Daoy (cell line): ENCODE measurements around the gene LRSAM1. TPM values are rescaled to one million over a fixed set of nuclear protein-coding genes. Genes with fewer than 3 reads are reported as not detected.

Experiments used
- DNase-seq: peaks from one replicate; pipeline ENCODE4 v3.0.0-alpha.2; 2015; ENCODE audit warnings: low read depth
- total RNA-seq: library from RNA; depleted of rRNA; stranded (reverse); fragments of >200 nt; shearing (Covaris generic); gene quantifications from 2 replicates; pipeline ENCODE4 v1.2.3, GENCODE V29; 2014

Gene LRSAM1
- total RNA-seq, 1 experiment from 2014 or later: 13.5 TPM

DNA sequence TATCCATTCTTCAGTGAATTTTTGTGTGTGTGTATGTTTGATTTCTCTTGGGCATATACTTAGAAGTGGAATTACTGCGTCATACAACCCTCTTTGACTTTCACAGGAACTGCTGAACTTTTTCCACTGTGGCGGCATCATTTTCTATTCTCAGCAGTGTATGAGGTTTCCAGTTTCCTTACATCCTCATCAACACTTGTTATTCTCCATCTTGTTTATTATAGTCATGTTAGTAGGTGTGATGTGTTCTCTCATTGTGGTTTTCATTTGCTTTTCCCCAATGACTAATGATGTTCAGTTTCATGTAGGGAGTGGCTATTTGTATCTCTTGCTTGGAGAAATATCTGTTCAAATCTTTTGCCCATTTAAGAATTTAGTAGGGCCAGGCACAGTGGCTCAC is 24.6 kb upstream of the LRSAM1 start:
- no peak for DNase-seq

DNA sequence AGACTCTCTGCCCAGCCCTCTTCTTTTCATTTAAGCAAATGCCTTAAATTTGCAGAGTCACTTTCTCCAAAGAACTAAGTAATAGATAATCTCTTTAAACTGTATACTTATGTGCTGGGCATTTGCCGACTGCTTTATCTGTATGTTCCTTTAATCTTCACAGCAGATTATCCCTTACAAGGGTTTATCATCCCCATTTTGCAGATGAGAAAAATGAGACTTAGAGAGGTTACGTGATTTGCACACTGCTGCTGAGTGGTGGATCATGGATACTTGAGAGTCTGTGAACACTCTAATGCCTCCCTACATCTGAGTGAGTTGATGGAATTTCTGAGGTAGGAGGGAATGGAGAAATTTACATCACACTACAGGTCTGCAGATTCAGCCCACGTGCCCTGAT is 23.0 kb upstream of the LRSAM1 start:
- DNase-seq: no peak

- no peak for DNase-seq
These were observed 20.9 kb upstream of the LRSAM1 start for GRCh38 chr9:127430415-127430814.

DNA sequence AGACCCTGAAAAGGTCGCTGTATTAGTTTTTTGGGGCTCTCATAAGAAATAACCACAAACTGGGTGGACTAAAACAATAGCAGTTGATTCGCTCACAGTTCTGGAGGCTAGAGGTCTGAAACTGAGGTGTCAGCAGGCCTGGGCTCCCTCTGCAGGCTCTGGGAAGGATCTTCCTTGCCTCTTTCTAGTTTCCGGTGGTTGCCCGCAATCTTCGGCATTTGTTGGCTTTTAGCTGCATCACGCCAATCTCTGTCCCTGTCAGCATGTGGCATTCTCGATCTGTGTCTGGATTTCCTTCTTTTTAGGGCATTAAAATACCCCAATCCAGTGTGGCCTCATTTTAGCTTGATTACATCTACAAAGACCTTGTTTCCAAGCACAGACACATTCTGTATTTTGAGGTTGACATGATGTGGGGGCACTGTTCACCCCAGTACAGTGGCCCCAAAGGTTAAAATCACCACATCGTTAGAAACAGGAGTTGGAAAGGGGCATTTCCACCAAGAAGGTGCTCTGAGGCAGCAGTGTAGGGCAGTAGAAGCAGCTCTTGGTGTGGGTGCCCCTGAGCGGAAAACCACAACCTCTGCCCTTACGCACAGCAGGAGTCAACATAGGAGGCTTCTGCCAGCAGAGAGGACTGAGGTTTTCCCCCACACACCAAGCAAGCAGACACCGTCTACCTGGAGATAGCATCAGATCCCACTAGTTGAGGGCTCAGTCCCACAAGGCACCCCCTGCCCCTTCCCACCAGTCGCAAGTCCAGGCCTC is 13.6 kb upstream of the LRSAM1 start:
- no peak for DNase-seq

DNA sequence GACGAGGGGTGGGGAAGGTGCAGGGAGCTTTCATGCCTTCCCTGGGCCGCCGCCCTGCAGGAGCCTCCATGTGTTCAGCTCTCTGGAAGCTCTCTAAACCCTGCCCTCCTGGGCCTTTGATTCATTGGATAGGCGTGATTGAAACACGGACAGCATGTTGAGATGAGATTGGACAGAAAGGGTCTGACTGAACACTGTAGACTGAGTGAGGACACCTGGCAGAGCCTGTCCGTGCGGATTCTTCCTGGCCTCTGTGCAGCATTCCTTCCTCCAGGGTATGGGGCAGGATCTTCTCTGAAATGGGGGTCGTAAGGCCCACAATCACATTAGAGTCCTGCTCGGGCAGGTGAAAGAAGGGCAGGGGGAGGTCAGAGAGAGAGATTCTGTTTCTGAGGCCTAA is 12.9 kb upstream of the LRSAM1 start:
- DNase-seq: no peak

GRCh38 chr9:127444283-127444920 is 6.9 kb upstream of the LRSAM1 start:
- no peak for DNase-seq

- no peak for DNase-seq
These were observed 6.1 kb upstream of the LRSAM1 start for GRCh38 chr9:127444921-127445850.

GRCh38 chr9:127445851-127446712 is 5.2 kb upstream of the LRSAM1 start:
- no peak for DNase-seq

DNA sequence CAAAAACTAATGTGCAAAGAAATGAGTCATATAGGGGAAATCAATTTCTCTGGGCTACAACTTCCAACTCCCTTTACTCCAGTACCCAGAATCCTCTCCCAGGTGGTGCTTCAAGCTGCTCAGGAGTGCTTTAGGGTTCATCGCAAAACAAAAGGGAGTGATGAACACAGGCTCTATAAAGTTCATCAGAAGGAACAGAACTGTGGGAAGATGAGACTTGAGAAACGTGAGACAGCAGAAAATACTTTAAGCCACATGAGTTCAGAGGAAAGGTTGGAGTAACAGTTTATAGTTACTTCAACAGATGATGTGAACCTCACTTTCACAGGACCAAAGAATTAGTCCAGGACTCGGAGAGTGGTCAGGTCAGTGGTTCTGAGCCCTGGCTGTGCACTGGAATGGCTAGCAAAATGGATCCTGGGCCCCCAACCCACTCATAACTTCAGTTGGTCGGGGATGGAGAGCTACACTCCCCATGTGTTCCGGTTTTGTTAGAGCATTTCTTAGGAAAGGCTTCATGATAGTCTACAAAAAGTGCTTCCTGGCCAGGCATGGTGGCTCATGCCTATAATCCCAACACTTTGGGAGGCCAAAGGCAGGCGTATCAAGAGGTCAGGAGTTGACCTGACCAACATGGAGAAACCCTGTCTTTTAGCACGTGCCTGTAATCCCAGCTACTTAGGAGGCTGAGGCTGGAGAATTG is 4.4 kb upstream of the LRSAM1 start:
- no peak for DNase-seq

- no peak for DNase-seq
These were observed 3.7 kb upstream of the LRSAM1 start for GRCh38 chr9:127447416-127448111.

- DNase-seq: no peak
These were observed 3.1 kb upstream of the LRSAM1 start for GRCh38 chr9:127448112-127448805.

GRCh38 chr9:127449332-127449966 is 1.9 kb upstream of the LRSAM1 start:
- no peak for DNase-seq

DNA sequence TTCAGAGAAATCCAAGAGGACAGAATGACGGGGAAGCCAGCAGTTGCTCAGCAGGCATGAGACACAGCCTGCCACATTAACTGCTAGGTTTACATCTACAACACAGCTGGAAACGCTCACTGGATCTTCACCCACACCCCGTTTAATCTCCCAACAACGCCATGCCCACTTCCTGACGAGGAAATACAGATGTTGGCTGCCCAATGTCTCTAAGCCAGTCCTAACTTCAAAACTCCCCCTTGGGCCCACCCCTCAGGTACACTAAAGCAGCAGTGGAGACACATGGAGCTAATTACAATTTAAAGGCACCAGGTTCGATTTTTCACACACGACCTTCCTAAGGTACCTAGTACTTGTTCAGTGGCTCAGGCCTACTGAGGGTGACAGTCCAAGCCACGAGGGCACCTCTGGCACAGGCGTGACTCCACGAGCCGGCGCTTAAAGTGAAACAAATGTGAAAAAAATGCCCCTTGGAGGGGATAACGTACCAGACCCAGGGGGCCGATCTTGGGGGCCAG is 1.0 kb upstream of the LRSAM1 start:
- DNase-seq: peak; percentile 31

DNA sequence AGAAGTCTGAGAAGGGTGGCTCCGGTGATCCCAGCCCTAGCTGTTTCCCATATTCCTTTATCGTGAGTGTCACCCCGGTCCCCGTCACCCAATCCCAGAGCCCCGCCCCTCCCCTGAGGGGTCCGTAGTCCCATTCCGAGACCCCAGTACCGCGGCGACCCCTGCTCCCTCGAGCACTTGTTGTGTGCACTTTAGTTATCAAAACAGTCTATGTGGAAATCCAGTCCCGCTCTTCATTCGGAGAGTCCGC is 223 bp downstream of the LRSAM1 start:
- no peak for DNase-seq

- peak; percentile 76 for DNase-seq
These were observed 747 bp downstream of the LRSAM1 start for GRCh38 chr9:127451858-127452656.

- DNase-seq: peak; percentile 46
These were observed 1.4 kb downstream of the LRSAM1 start for GRCh38 chr9:127452691-127453090.

- DNase-seq: peak; percentile 39
These were observed 4.1 kb downstream of the LRSAM1 start for GRCh38 chr9:127455324-127455992.
